ENCODE measurements around the gene EPHA7.

EPHA7 gene

GRCh38 chr6:93419304-93420162 lies at the start of gene EPHA7:
EPHA7 (minus strand) TSS chr6:93419559; CDS start chr6:93419341, 218 bp downstream.
- H3K9me3 Mint-ChIP-seq, result no peaks in the 10 kb centered on the region

GRCh38 chr6:93468291-93468690 lies 48.9 kb upstream of the EPHA7 start:
- Mint-ChIP-seq H3K9me3 (no peaks in the 10 kb centered on the region), H3K27ac (no peak overlapping the region)

More at GRCh38 chr6:93419304-93420162, at the start of gene EPHA7:
- peaks cover 5% of the 10 kb centered on the region for H3K36me3 Mint-ChIP-seq (ENCODE audit: low read depth)
- peak within 1 kb of the TSS; percentile 83 for H3K4me3 Mint-ChIP-seq
- peaks cover 67% of the 10 kb centered on the region for H3K27me3 Mint-ChIP-seq (ENCODE audit: low read depth)
- no peak within 1 kb of the TSS for H3K27ac Mint-ChIP-seq
- peaks cover 22% of the 10 kb centered on the region for H3K4me1 Mint-ChIP-seq (ENCODE audit: low read depth)
- peak; percentile 62 for DNase-seq (ENCODE audit: low spot score)

GRCh38 chr6:93454533-93454932 lies 35.2 kb upstream of the EPHA7 start:
- no peak overlapping the region for H3K4me3 Mint-ChIP-seq
- no peaks in the 10 kb centered on the region for H3K9me3 Mint-ChIP-seq
- no peaks in the 10 kb centered on the region for H3K36me3 Mint-ChIP-seq (ENCODE audit: low read depth)
- no peaks in the 10 kb centered on the region for H3K4me1 Mint-ChIP-seq (ENCODE audit: low read depth)
- DNase-seq (ENCODE audit: low spot score), result no peak
- H3K27ac Mint-ChIP-seq, result no peak overlapping the region
- no peaks in the 10 kb centered on the region for H3K27me3 Mint-ChIP-seq (ENCODE audit: low read depth)

More at GRCh38 chr6:93468291-93468690, 48.9 kb upstream of the EPHA7 start:
- H3K4me3 Mint-ChIP-seq, result no peak overlapping the region
- no peaks in the 10 kb centered on the region for H3K36me3 Mint-ChIP-seq (ENCODE audit: low read depth)
- H3K27me3 Mint-ChIP-seq (ENCODE audit: low read depth), result no peaks in the 10 kb centered on the region
- H3K4me1 Mint-ChIP-seq (ENCODE audit: low read depth), result no peaks in the 10 kb centered on the region
- no peak for DNase-seq (ENCODE audit: low spot score)

- Mint-ChIP-seq H3K9me3 (no peaks in the 10 kb centered on the region), H3K27ac (no peak overlapping the region), H3K4me3 (no peak overlapping the region), H3K4me1 (ENCODE audit: low read depth) (no peaks in the 10 kb centered on the region), H3K36me3 (ENCODE audit: low read depth) (no peaks in the 10 kb centered on the region), H3K27me3 (ENCODE audit: low read depth) (no peaks in the 10 kb centered on the region)
- no peak for DNase-seq (ENCODE audit: low spot score)
These were observed 34.6 kb upstream of the EPHA7 start for GRCh38 chr6:93453956-93454355.

- no peaks in the 10 kb centered on the region for H3K27me3 Mint-ChIP-seq (ENCODE audit: low read depth)
- H3K36me3 Mint-ChIP-seq (ENCODE audit: low read depth), result no peaks in the 10 kb centered on the region
- H3K4me1 Mint-ChIP-seq (ENCODE audit: low read depth), result no peaks in the 10 kb centered on the region
- no peak for DNase-seq (ENCODE audit: low spot score)
- H3K27ac Mint-ChIP-seq, result no peak overlapping the region
- H3K4me3 Mint-ChIP-seq, result no peak overlapping the region
- peaks cover 2% of the 10 kb centered on the region for H3K9me3 Mint-ChIP-seq
These were observed 28.5 kb upstream of the EPHA7 start for GRCh38 chr6:93447874-93448273.

- DNase-seq (ENCODE audit: low spot score), result no peak
- H3K4me1 Mint-ChIP-seq (ENCODE audit: low read depth), result no peaks in the 10 kb centered on the region
- H3K27me3 Mint-ChIP-seq (ENCODE audit: low read depth), result no peaks in the 10 kb centered on the region
- H3K27ac Mint-ChIP-seq, result no peak overlapping the region
- H3K4me3 Mint-ChIP-seq, result no peak overlapping the region
- no peaks in the 10 kb centered on the region for H3K9me3 Mint-ChIP-seq
- H3K36me3 Mint-ChIP-seq (ENCODE audit: low read depth), result no peaks in the 10 kb centered on the region
These were observed 18.1 kb upstream of the EPHA7 start for GRCh38 chr6:93437491-93437890.

GRCh38 chr6:93433592-93433991 lies 14.2 kb upstream of the EPHA7 start:
- H3K9me3 Mint-ChIP-seq, result no peaks in the 10 kb centered on the region
- no peak for DNase-seq (ENCODE audit: low spot score)
- H3K36me3 Mint-ChIP-seq (ENCODE audit: low read depth), result no peaks in the 10 kb centered on the region
- H3K27me3 Mint-ChIP-seq (ENCODE audit: low read depth), result no peaks in the 10 kb centered on the region
- H3K4me3 Mint-ChIP-seq, result no peak overlapping the region
- no peak overlapping the region for H3K27ac Mint-ChIP-seq
- H3K4me1 Mint-ChIP-seq (ENCODE audit: low read depth), result no peaks in the 10 kb centered on the region

GRCh38 chr6:93424303-93425064 lies 5.1 kb upstream of the EPHA7 start:
- Mint-ChIP-seq H3K4me1 (ENCODE audit: low read depth) (peaks cover 4% of the 10 kb centered on the region), H3K36me3 (ENCODE audit: low read depth) (no peaks in the 10 kb centered on the region), H3K27me3 (ENCODE audit: low read depth) (peaks cover 30% of the 10 kb centered on the region), H3K4me3 (no peak overlapping the region), H3K27ac (no peak overlapping the region), H3K9me3 (no peaks in the 10 kb centered on the region)
- DNase-seq (ENCODE audit: low spot score), result no peak

GRCh38 chr6:93423542-93423941 lies 4.2 kb upstream of the EPHA7 start:
- Mint-ChIP-seq H3K4me1 (ENCODE audit: low read depth) (peaks cover 8% of the 10 kb centered on the region), H3K27me3 (ENCODE audit: low read depth) (peaks cover 37% of the 10 kb centered on the region), H3K27ac (no peak overlapping the region), H3K4me3 (no peak overlapping the region), H3K9me3 (no peaks in the 10 kb centered on the region), H3K36me3 (ENCODE audit: low read depth) (no peaks in the 10 kb centered on the region)
- no peak for DNase-seq (ENCODE audit: low spot score)

- peaks cover 22% of the 10 kb centered on the region for H3K4me1 Mint-ChIP-seq (ENCODE audit: low read depth)
- H3K36me3 Mint-ChIP-seq (ENCODE audit: low read depth), result peaks cover 5% of the 10 kb centered on the region
- H3K4me3 Mint-ChIP-seq, result peak overlapping the region; percentile 83
- H3K27me3 Mint-ChIP-seq (ENCODE audit: low read depth), result peaks cover 60% of the 10 kb centered on the region
- H3K27ac Mint-ChIP-seq, result no peak overlapping the region
- no peaks in the 10 kb centered on the region for H3K9me3 Mint-ChIP-seq
- no peak for DNase-seq (ENCODE audit: low spot score)
These were observed 920 bp upstream of the EPHA7 start for GRCh38 chr6:93420163-93420795.

- Mint-ChIP-seq H3K4me1 (ENCODE audit: low read depth) (peaks cover 22% of the 10 kb centered on the region), H3K36me3 (ENCODE audit: low read depth) (peaks cover 5% of the 10 kb centered on the region), H3K27ac (no peak overlapping the region), H3K27me3 (ENCODE audit: low read depth) (peaks cover 70% of the 10 kb centered on the region), H3K9me3 (no peaks in the 10 kb centered on the region), H3K4me3 (peak overlapping the region; percentile 83)
- DNase-seq (ENCODE audit: low spot score), result no peak
These were observed 703 bp downstream of the EPHA7 start for GRCh38 chr6:93418408-93419303.

GRCh38 chr6:93418033-93418407 lies 1.3 kb downstream of the EPHA7 start:
- peaks cover 5% of the 10 kb centered on the region for H3K36me3 Mint-ChIP-seq (ENCODE audit: low read depth)
- H3K27ac Mint-ChIP-seq, result no peak overlapping the region
- peaks cover 22% of the 10 kb centered on the region for H3K4me1 Mint-ChIP-seq (ENCODE audit: low read depth)
- no peak for DNase-seq (ENCODE audit: low spot score)
- no peaks in the 10 kb centered on the region for H3K9me3 Mint-ChIP-seq
- H3K27me3 Mint-ChIP-seq (ENCODE audit: low read depth), result peaks cover 68% of the 10 kb centered on the region
- peak overlapping the region; percentile 74 for H3K4me3 Mint-ChIP-seq

GRCh38 chr6:93417421-93418013 lies 1.8 kb downstream of the EPHA7 start:
- H3K27me3 Mint-ChIP-seq (ENCODE audit: low read depth), result peaks cover 66% of the 10 kb centered on the region
- peaks cover 22% of the 10 kb centered on the region for H3K4me1 Mint-ChIP-seq (ENCODE audit: low read depth)
- peak overlapping the region; percentile 74 for H3K4me3 Mint-ChIP-seq
- no peak for DNase-seq (ENCODE audit: low spot score)
- H3K9me3 Mint-ChIP-seq, result no peaks in the 10 kb centered on the region
- H3K36me3 Mint-ChIP-seq (ENCODE audit: low read depth), result peaks cover 5% of the 10 kb centered on the region
- H3K27ac Mint-ChIP-seq, result no peak overlapping the region
